Right lobe of liver (tissue), 6 donors: ENCODE measurements around the gene TRIM17. TPM values are rescaled to one million over a fixed set of nuclear protein-coding genes. Genes with fewer than 3 reads are reported as not detected.

Experiments used
- ATAC-seq, 4 donors: fragments of 200-7000 bp; cut with Tn5 transposase; one replicate each; pipeline ENCODE4 v1.9.1; 2020; ENCODE audit warnings: mild to moderate bottlenecking in 4 of 4, moderate library complexity in 4 of 4
- DNase-seq, 3 donors: peaks; one replicate each; pipeline ENCODE4 v3.0.0-alpha.2; 2020
- H3K27ac ChIP-seq, 3 donors: fragments of 200-600 bp; one replicate each; pipeline ENCODE4 v1.8.0; 2022
- H3K27me3 ChIP-seq, 2 donors: fragments of 200-600 bp; one replicate each; pipeline ENCODE4 v1.8.0; 2022
- H3K36me3 ChIP-seq, 4 donors: fragments of 200-600 bp; sonication (generic) in 1 of 4; one replicate each; pipeline versions ENCODE4 v1.5.1 to v1.8.0; 2017 to 2022; ENCODE audit warnings: control low read depth in 1 of 4
- H3K4me1 ChIP-seq, 4 donors: fragments of 200-600 bp; sonication (generic) in 1 of 4; one replicate each; pipeline versions ENCODE4 v1.5.1 to v1.8.0; 2017 to 2022; ENCODE audit warnings: control low read depth in 1 of 4
- H3K4me3 ChIP-seq, 3 donors: fragments of 200-600 bp; one replicate each; pipeline ENCODE4 v1.8.0; 2022
- H3K9me3 ChIP-seq, 4 donors: fragments of 200-600 bp; sonication (generic) in 1 of 4; one replicate each; pipeline versions ENCODE4 v1.5.1 to v1.8.0; 2017 to 2022; ENCODE audit warnings: control low read depth in 1 of 4
- POLR2A ChIP-seq: fragments of 450-650 bp; IDR thresholded peaks from one replicate; pipeline ENCODE4 v1.6.1; 2017; ENCODE audit warnings: antibody characterized with exemption, mild to moderate bottlenecking
- WGBS: methylation state at CpG from one replicate; pipeline ENCODE4 v1.1.6; 2018; ENCODE audit warnings: low coverage, low lambda C conversion rate; ENCODE audit not compliant: insufficient coverage; ENCODE audit errors: missing lambda C conversion rate; 5-methylcytosine and 5-hydroxymethylcytosine counted together
- intact Hi-C, 2 donors: fragments of 100-400 bp; cut with DNase I; formaldehyde crosslinking; loops; one replicate each; pipeline versions ENCODE4 v1.11.2 to v1.14.1; 2022
- long read RNA-seq: library from polyadenylated mRNA; unstranded; transcript quantifications from one replicate; pipeline ENCODE4 v2.0.0, GENCODE V29; 2019
- total RNA-seq, 6 experiments: library from RNA; depleted of rRNA in 2 of 6; stranded (reverse); fragments of >200 nt in 2 of 6; fragmentation: NEBNext Ultra II Directional in 3 of 6; extraction: Animal tissue kit (Norgen Biotek cat#: 25700) in 3 of 6; gene quantifications; one replicate each; pipeline versions ENCODE4 v1.1.0 to v1.2.4, GENCODE V29; 2016 to 2023
- TF ChIP-seq, protein P1 (sequence below), 4 donors: fragments of 200-600 bp in 3 of 4; fragments of 450-650 bp in 1 of 4; IDR thresholded peaks; one replicate each; pipeline versions ENCODE4 v1.5.1 to v1.8.0; 2016 to 2022; ENCODE audit warnings: antibody characterized with exemption in 4 of 4, mild to moderate bottlenecking in 2 of 4
- donor health status: DM: no; HTN: yes; CAD: no.
- donor health status: DM: no; HTN: no; CAD: no.
- donor health status: DM: no; HTN: no; CAD: no.
- donor health status: DM: no; HTN: yes; CAD: no.
- donor health status: DM: no; HTN: yes; CAD: no.

The TRIM17 gene, protein sequence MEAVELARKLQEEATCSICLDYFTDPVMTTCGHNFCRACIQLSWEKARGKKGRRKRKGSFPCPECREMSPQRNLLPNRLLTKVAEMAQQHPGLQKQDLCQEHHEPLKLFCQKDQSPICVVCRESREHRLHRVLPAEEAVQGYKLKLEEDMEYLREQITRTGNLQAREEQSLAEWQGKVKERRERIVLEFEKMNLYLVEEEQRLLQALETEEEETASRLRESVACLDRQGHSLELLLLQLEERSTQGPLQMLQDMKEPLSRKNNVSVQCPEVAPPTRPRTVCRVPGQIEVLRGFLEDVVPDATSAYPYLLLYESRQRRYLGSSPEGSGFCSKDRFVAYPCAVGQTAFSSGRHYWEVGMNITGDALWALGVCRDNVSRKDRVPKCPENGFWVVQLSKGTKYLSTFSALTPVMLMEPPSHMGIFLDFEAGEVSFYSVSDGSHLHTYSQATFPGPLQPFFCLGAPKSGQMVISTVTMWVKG
- not detected for total RNA-seq
- long read RNA-seq, result 0 reads

DNA sequence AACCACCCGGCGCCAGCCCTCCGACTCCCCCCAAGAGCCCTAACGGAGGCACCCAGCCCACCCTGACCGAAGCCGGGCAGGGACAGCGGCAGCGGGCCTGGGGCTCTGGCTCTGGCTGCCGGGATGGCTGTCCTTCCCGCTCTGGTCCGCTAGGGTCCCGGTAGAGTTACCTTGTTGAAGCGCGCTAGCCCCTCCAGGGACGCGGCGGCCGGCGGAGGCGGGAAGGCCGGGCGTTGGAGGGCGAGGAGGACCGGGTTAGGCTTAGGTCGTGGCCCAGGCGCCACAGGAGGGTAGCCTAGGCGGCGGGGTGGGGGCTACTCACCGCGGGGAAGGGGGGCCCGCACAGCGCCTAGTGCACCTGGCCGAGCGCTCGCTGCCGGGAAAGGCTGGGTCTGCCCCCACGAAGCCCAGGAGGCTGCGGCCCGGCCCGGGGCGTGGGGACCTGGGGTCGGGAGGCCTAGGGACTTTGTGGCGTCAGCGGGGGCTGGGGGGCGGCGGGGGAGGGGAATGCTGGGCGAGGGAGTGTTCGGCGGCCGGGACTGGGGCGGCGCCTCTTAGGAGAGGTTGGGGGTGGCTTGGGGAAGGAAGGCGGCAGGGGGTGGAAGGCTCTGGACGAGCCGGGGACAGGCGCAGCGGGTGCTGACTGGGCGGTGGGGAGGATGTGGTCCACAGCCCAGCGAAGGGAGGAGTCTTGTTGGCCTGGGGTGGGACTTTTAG is at the start of gene TRIM17:
TRIM17 (minus strand) TSS at position 645 of the 717 bp plus-strand sequence. CDS start 1,789 bp downstream, outside the sequence.
- no peak for DNase-seq
- Histone ChIP-seq H3K4me3 (peak within 1 kb of the TSS in 2 of 3 donors; percentile 5 to 21), H3K4me1 (peaks cover 0 to 7% (median 0%) of the 10 kb centered on the region in 4 donors), H3K36me3 (no peaks in the 10 kb centered on the region), H3K27ac (no peak within 1 kb of the TSS), H3K27me3 (no peaks in the 10 kb centered on the region), H3K9me3 (no peaks in the 10 kb centered on the region)
- intact Hi-C loops, result no loop called here
- WGBS, result 5% methylated on average over 25 of the region's 59 CpGs
- TF ChIP-seq, protein P1, sequence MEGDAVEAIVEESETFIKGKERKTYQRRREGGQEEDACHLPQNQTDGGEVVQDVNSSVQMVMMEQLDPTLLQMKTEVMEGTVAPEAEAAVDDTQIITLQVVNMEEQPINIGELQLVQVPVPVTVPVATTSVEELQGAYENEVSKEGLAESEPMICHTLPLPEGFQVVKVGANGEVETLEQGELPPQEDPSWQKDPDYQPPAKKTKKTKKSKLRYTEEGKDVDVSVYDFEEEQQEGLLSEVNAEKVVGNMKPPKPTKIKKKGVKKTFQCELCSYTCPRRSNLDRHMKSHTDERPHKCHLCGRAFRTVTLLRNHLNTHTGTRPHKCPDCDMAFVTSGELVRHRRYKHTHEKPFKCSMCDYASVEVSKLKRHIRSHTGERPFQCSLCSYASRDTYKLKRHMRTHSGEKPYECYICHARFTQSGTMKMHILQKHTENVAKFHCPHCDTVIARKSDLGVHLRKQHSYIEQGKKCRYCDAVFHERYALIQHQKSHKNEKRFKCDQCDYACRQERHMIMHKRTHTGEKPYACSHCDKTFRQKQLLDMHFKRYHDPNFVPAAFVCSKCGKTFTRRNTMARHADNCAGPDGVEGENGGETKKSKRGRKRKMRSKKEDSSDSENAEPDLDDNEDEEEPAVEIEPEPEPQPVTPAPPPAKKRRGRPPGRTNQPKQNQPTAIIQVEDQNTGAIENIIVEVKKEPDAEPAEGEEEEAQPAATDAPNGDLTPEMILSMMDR (IDR thresholded peaks at IDR 0.05), result peak in 2 of 4 donors; percentile 10 to 27
- TF ChIP-seq POLR2A, result no peak
- peak; percentile 40 to 51 (median 43) for ATAC-seq

DNA sequence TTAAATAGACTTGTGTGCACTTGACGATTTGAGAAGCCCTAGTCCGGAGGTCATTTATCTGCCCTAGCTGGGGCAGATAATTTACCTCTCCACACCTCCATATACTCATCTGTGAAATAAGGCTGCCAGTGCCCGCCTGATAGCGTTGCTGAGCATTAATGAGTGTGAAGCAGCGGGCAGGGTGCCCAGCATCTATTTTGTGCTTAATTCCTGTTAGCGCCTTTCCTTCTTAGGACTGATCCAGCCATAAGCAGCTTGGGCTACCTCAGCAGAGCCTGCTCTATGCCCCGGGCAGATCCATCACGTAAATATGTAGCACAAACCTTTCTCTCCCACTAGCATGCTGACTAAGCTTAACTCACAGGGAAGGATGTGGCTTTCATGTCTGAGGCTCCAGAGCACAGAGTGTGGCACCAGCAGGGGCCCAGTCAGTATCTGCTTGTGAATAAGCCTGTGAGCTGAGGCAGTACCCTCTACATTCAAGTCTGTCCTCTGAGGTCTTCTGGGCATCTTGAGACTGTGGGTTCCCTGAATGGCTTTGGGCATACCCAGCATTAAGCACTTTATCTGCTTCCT is 49.0 kb upstream of the TRIM17 start:
- Histone ChIP-seq H3K9me3 (no peaks in the 10 kb centered on the region), H3K27me3 (peaks cover 5 to 11% of the 10 kb centered on the region in 2 donors), H3K36me3 (no peaks in the 10 kb centered on the region), H3K4me1 (no peaks in the 10 kb centered on the region), H3K4me3 (no peak overlapping the region), H3K27ac (no peak overlapping the region)
- intact Hi-C loops, result no loop called here
- WGBS, result 53% methylated on average over 5 of the region's 8 CpGs
- TF ChIP-seq, protein P1 (IDR thresholded peaks at IDR 0.05), result no peak
- no peak for TF ChIP-seq POLR2A
- ATAC-seq (peak in 1 of 4 donors; percentile 36), DNase-seq (no peak)

DNA sequence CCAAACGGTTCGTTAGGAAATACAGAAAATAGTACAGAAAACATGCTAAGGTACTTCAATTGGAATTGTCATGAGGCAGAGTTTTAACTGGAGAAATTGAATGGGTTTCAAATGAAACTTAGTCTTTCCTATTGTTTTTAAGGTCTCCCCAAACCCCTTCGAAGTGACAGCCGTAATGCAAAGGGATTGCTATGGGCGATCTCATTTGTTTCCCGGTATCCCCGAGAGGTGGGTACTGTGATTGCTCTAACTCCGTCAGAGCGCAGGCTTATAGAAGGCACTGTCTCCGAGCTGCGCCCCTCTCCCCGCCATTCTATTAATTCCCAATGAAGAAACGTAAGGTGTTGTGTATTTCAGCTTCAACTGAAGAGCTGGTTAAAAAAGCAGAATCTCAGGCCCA is 48.5 kb upstream of the TRIM17 start:
- no peak for TF ChIP-seq POLR2A
- TF ChIP-seq, protein P1 (IDR thresholded peaks at IDR 0.05), result no peak
- Histone ChIP-seq H3K36me3 (no peaks in the 10 kb centered on the region), H3K4me3 (no peak overlapping the region), H3K27ac (no peak overlapping the region), H3K9me3 (no peaks in the 10 kb centered on the region), H3K27me3 (peaks cover 5 to 12% of the 10 kb centered on the region in 2 donors), H3K4me1 (no peaks in the 10 kb centered on the region)
- ATAC-seq, result no peak
- 3% methylated on average over 13 of the region's 13 CpGs for WGBS
- intact Hi-C loops, result no loop called here
- peak in 1 of 3 donors; percentile 14 for DNase-seq

DNA sequence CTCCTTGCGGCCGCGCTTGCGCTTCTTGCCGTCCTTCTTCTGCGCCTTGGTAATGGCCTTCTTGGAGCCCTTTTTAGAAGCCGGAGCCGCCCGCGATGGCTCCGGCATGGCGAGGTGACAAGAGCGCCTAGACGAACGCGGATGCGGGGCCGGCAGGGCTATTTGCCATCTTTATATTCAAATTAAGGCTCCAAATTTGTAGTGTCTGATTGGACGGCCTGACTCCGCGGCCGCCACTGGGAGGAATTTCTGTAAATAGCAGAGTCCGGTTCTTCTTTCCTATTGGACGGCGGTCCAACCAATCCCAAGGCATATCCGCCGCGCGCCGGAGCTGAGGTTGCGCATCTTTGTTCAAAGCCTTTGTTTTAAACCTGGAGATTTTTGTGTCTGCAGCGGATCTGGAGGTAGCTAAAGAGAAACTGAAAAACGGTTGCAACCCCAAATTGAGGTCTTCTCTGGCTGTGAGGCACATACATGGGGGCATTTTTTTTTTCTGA is 47.9 kb upstream of the TRIM17 start:
- intact Hi-C loops, result no loop called here
- Histone ChIP-seq H3K4me3 (no peak overlapping the region), H3K27ac (no peak overlapping the region), H3K27me3 (peaks cover 5 to 18% of the 10 kb centered on the region in 2 donors), H3K4me1 (no peaks in the 10 kb centered on the region), H3K9me3 (no peaks in the 10 kb centered on the region), H3K36me3 (no peaks in the 10 kb centered on the region)
- TF ChIP-seq, protein P1 (IDR thresholded peaks at IDR 0.05), result no peak
- TF ChIP-seq POLR2A, result no peak
- DNase-seq (peak; percentile 42 to 58 (median 50)), ATAC-seq (peak; percentile 56 to 70 (median 65))
- WGBS, result 6% methylated on average over 20 of the region's 33 CpGs
